HepG2 (cell line): ENCODE data around the gene PTPA. TPM values are rescaled to one million over a fixed set of nuclear protein-coding genes. Genes with fewer than 3 reads are reported as not detected.

ENCODE experiments used
- ARNT2 ChIP-seq: sonication (generic); formaldehyde crosslinking; IDR thresholded peaks from 2 replicates; pipeline ENCODE4 v1.8.0; 2022; ENCODE audit warnings: mild to moderate bottlenecking, low read depth, missing genetic modification reagents, moderate library complexity
- ELK4 ChIP-seq: sonication (generic); formaldehyde crosslinking; IDR thresholded peaks from 2 replicates; pipeline ENCODE4 v1.9.0; 2021; ENCODE audit warnings: missing genetic modification reagents, borderline replicate concordance
- HIVEP1 ChIP-seq: sonication (generic); formaldehyde crosslinking; IDR thresholded peaks from 2 replicates; pipeline ENCODE4 v1.4.0; 2020; ENCODE audit warnings: mild to moderate bottlenecking, missing genetic modification reagents
- NR1H2 ChIP-seq: sonication (generic); formaldehyde crosslinking; IDR thresholded peaks from 2 replicates; pipeline ENCODE4 v1.8.1; 2022; ENCODE audit warnings: low read depth, missing genetic modification reagents, borderline replicate concordance
- PRDM4 ChIP-seq: sonication (generic); formaldehyde crosslinking; IDR thresholded peaks from 2 replicates; pipeline ENCODE4 v1.9.0; 2021; ENCODE audit warnings: missing genetic modification reagents, borderline replicate concordance
- SRSF4 ChIP-seq: fragments of 200-400 bp; formaldehyde crosslinking; IDR thresholded peaks from one replicate; pipeline ENCODE4 v1.6.1; 2018; ENCODE audit warnings: mild to moderate bottlenecking, low read depth, low read length, moderate library complexity; ENCODE audit not compliant: poor library complexity, severe bottlenecking
- SYNCRIP ChIP-seq: fragments of 200-400 bp; formaldehyde crosslinking; IDR thresholded peaks from 2 replicates; pipeline ENCODE4 v1.6.1; 2018; ENCODE audit warnings: mild to moderate bottlenecking, low read depth, low read length; ENCODE audit not compliant: insufficient read depth
- ZBTB46 ChIP-seq: sonication (generic); formaldehyde crosslinking; IDR thresholded peaks from 2 replicates; pipeline ENCODE4 v1.4.0; 2020; ENCODE audit warnings: mild to moderate bottlenecking, missing genetic modification reagents, borderline replicate concordance
- ZNF432 ChIP-seq: sonication (generic); formaldehyde crosslinking; IDR thresholded peaks from 2 replicates; pipeline ENCODE4 v1.5.0; 2020; ENCODE audit warnings: missing genetic modification reagents, mild to moderate bottlenecking, borderline replicate concordance
- ZNF558 ChIP-seq: sonication (generic); formaldehyde crosslinking; IDR thresholded peaks from 2 replicates; pipeline ENCODE4 v1.9.0; 2022; ENCODE audit warnings: mild to moderate bottlenecking, missing genetic modification reagents, borderline replicate concordance
- ZNF572 ChIP-seq: sonication (generic); formaldehyde crosslinking; IDR thresholded peaks from 2 replicates; pipeline ENCODE4 v1.5.1; 2020; ENCODE audit warnings: mild to moderate bottlenecking, missing genetic modification reagents
- ZNF616 ChIP-seq: sonication (generic); formaldehyde crosslinking; IDR thresholded peaks from 2 replicates; pipeline ENCODE4 v1.5.0; 2020; ENCODE audit warnings: low read depth, mild to moderate bottlenecking, missing genetic modification reagents
- ZNF773 ChIP-seq: sonication (generic); formaldehyde crosslinking; IDR thresholded peaks from 2 replicates; pipeline ENCODE4 v1.4.0; 2020; ENCODE audit warnings: missing genetic modification reagents, borderline replicate concordance
- ZNF776 ChIP-seq: sonication (generic); formaldehyde crosslinking; IDR thresholded peaks from 2 replicates; pipeline ENCODE4 v1.4.0; 2020; ENCODE audit warnings: mild to moderate bottlenecking, missing genetic modification reagents
- polyA plus RNA-seq, 8 experiments: library from polyadenylated mRNA; depleted of rRNA in 3 of 8; stranded (reverse) in 7 of 8; unstranded in 1 of 8; fragments of >200 nt; fragmentation: Illumina TruSeq in 4 of 8; extraction: Trizol in 4 of 8; gene quantifications; 2 replicates each; pipeline versions ENCODE4 v1.2.1 to v1.2.3, GENCODE V29; 2011 to 2016; ENCODE audit warnings: low read depth in 4 of 8, missing spikeins in 1 of 8, mixed read lengths in 1 of 8; ENCODE audit not compliant: insufficient read depth in 1 of 8
- total RNA-seq, 5 experiments: library from RNA; depleted of rRNA; stranded (reverse); fragments of >200 nt; fragmentation: Illumina TruSeq; extraction: Trizol; gene quantifications; 2 replicates each; pipeline ENCODE4 v1.2.3, GENCODE V29; 2016; ENCODE audit warnings: low read depth in 1 of 5
- TF ChIP-seq, protein P1 (sequence below): IDR thresholded peaks from 2 replicates; pipeline ENCODE4 v1.6.1; 2016; ENCODE audit warnings: missing compliant biosample characterization, missing genetic modification reagents, borderline replicate concordance
- TF ChIP-seq, protein P2 (sequence below): sonication (generic); formaldehyde crosslinking; IDR thresholded peaks from 2 replicates; pipeline ENCODE4 v1.4.0; 2020; ENCODE audit warnings: low read depth, mild to moderate bottlenecking, missing genetic modification reagents
- TF ChIP-seq, protein P3 (sequence below): sonication (generic); formaldehyde crosslinking; IDR thresholded peaks from 2 replicates; pipeline ENCODE4 v1.4.0; 2020; ENCODE audit warnings: missing genetic modification reagents, borderline replicate concordance

Gene PTPA
- total and polyA plus RNA-seq, 2 of the 13 experiments (the other 11 are each of a cell fraction or from before 2014, with no cell fraction given), result 79.3 to 105 TPM

DNA sequence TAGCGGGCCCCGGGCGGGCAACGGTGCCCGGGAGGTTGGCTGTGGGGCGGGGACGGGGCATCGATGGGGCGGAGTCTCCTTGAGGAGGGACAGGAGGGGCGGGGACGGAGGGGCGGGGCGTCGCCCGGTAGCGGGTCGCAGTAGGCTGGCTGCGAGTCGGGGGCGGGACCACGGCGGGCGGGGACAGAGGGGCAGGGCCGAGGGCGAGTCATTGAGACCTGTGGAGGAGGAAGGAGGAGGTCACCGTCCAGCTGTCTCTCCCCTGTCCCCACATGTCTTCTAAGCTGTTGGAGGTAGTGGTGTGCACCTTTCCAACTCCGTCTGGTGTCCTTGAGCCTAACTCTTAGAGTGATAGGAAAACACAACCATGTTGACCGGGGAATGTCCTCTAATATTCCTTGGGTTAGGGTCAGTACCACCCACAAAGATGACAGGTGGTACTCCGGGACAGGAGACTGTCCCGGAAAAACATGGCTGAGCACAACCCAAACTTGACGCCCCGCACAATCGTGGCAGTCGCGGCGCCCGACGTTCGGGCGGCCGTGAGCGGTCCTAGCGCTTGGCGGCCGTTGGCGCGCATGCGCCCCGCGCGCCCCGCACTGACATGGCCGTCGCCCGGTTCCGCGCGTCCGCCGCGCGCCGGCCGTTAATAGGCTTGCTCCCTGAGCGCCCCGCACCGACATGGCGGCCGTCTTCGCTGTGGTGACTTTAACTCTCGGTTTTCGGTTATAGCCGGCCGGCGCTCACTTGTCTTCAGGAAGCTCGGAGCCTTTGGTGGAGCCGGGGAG lies at the start of gene PTPA, which contains the start of gene CRAT (continued):
- TF ChIP-seq ZNF432 (CRISPR knock-in tag), result no peak
- 0 out of 2 replicates have a peak, but pooled peaks have one; percentile 6 for TF ChIP-seq HIVEP1 (CRISPR knock-in tag)
- no peak for TF ChIP-seq ZNF572
- peak; percentile 52; the same call in 1 of the 2 replicates for TF ChIP-seq ZNF616 (CRISPR knock-in tag)
- no peak for TF ChIP-seq ELK4 (CRISPR knock-in tag)
- peak; percentile 8; the same call in 1 of the 2 replicates for TF ChIP-seq ZNF776 (CRISPR knock-in tag)
- peak; percentile 43; the same call in 1 of the 2 replicates for TF ChIP-seq ZNF773 (CRISPR knock-in tag)
- TF ChIP-seq, protein P1, sequence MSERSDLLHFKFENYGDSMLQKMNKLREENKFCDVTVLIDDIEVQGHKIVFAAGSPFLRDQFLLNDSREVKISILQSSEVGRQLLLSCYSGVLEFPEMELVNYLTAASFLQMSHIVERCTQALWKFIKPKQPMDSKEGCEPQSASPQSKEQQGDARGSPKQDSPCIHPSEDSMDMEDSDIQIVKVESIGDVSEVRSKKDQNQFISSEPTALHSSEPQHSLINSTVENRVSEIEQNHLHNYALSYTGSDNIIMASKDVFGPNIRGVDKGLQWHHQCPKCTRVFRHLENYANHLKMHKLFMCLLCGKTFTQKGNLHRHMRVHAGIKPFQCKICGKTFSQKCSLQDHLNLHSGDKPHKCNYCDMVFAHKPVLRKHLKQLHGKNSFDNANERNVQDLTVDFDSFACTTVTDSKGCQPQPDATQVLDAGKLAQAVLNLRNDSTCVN (CRISPR knock-in tag), result no peak
- TF ChIP-seq, protein P2, sequence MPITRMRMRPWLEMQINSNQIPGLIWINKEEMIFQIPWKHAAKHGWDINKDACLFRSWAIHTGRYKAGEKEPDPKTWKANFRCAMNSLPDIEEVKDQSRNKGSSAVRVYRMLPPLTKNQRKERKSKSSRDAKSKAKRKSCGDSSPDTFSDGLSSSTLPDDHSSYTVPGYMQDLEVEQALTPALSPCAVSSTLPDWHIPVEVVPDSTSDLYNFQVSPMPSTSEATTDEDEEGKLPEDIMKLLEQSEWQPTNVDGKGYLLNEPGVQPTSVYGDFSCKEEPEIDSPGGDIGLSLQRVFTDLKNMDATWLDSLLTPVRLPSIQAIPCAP (CRISPR knock-in tag), result no peak
- TF ChIP-seq SYNCRIP, result no peak
- peak; percentile 82; the same call in 1 of the 2 replicates for TF ChIP-seq ZNF558 (CRISPR knock-in tag)
- no peak for TF ChIP-seq ZBTB46 (CRISPR knock-in tag)
- TF ChIP-seq NR1H2, result no peak
- TF ChIP-seq, protein P3, sequence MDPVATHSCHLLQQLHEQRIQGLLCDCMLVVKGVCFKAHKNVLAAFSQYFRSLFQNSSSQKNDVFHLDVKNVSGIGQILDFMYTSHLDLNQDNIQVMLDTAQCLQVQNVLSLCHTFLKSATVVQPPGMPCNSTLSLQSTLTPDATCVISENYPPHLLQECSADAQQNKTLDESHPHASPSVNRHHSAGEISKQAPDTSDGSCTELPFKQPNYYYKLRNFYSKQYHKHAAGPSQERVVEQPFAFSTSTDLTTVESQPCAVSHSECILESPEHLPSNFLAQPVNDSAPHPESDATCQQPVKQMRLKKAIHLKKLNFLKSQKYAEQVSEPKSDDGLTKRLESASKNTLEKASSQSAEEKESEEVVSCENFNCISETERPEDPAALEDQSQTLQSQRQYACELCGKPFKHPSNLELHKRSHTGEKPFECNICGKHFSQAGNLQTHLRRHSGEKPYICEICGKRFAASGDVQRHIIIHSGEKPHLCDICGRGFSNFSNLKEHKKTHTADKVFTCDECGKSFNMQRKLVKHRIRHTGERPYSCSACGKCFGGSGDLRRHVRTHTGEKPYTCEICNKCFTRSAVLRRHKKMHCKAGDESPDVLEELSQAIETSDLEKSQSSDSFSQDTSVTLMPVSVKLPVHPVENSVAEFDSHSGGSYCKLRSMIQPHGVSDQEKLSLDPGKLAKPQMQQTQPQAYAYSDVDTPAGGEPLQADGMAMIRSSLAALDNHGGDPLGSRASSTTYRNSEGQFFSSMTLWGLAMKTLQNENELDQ, result no peak
- TF ChIP-seq PRDM4, result no peak
- no peak for TF ChIP-seq SRSF4
- no peak for TF ChIP-seq ARNT2 (CRISPR knock-in tag)
